GM18909 (cell line): Measurements from ENCODE around the gene SAMD11.

Experiments
- ATAC-seq: cut with Tn5 transposase; IDR thresholded peaks from one replicate; pipeline ENCODE4 v1.9.1; 2021; ENCODE audit warnings: mild to moderate bottlenecking; ENCODE audit not compliant: unreplicated experiment, poor library complexity

SAMD11 gene

DNA sequence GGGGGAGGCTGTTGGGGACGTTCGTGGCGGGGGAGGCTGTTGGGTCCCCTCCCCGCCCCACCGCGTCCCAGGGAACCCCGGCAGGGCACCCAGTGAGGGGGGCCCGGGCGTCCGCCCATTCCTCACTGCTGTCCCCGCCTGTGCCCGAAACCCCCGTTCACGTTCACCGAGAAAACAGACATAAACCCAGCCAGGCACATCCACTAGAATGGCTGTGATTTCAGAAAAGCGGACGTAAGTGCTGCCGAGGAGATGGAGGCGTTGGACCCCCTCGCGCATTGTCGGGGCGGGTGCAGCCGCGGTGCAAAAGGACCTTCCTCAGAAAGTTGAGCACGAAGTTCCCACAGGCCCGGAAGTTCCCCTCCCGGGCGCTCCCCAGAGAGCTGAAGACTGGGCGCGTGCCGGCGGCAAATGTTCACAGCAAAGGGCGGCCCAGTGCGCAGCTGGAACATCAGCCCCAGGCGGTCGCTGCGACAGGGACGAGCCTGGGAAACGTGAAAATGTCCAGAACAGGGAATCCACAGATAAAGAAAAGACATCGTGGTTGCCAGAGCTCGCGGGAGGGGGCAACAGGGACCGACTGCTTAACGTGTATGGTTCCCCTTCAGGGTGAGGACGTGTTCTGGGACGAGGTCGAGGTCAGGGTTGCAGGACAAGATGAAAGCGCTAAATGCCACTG, 18.5 kb upstream of the SAMD11 start:
- ATAC-seq = no peak

DNA sequence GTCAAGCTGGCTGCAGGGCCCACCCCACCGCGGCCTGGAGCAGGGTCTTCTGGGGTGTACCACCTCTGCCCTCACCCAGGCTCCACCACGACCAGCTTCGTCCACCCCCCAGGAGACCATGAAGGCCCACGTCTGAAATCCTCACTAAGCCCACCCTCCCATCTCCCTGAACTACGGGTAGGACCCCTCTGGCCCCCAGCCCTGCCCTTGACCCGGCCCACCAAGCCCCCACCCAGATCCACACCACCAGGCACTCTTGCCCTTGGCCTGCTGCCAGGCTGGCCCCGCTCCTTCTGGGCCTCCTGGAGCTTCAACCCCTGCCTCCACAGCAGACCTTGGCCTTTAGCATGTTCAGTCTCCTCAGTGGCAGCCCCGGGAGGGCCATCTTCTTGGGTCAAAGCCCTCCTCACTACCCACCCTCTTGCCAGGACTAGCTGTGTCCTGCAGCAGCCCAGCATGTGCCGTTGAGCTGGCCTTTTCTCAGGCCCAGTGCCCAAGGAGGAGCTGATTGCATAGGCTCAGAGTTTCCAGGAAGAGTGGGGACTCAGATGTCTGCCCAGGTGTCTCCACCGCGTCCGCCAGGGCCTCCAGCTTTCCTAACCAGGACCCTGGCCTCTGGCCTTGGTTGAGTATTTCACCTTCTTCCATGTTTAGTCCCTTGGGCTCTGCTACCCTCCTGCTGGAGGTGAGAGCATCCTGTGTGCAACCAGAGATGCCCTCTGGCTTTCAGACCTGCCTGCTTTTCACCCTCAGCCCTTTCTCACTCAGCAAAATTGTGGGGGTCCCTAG, 17.7 kb upstream of the SAMD11 start:
- ATAC-seq = no peak

DNA sequence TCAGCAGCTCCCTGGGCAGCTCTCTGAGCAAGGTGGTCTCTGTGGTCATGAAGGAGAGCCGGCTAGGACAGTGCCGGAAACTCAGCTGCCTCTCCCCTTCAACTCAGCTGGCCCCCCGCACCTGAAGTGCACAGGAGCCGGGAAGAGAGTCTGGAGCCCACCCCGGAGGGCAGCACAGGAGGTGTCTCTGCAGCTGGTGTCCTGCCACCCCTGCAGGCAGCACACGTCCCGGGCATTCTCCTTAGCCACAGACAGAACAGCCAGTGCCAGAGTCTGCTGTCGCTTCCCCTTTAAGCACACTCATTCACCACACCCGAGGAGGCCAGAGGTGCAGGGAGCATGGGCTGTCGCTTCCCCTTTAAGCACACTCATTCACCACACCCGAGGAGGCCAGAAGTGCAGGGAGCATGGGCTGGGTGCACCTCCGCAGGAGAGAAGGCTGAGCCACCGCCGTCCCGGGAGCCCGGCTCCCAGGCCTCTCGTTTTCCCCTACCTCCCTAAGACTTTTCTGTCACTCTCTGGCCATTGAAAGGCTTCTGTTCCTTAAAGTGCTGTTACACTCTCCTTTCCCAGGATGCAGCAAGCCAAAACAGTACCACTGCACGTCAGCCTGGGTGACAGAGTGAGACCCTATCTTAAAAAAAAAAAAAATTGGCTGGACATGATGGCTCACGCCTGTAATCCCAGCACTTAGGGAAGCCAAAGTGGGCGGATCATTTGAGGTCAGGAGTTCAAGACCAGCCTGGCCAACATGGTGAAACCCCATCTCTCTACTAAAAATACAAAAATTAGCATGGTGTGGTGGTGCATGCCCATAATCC, 16.9 kb upstream of the SAMD11 start:
- no peak for ATAC-seq

DNA sequence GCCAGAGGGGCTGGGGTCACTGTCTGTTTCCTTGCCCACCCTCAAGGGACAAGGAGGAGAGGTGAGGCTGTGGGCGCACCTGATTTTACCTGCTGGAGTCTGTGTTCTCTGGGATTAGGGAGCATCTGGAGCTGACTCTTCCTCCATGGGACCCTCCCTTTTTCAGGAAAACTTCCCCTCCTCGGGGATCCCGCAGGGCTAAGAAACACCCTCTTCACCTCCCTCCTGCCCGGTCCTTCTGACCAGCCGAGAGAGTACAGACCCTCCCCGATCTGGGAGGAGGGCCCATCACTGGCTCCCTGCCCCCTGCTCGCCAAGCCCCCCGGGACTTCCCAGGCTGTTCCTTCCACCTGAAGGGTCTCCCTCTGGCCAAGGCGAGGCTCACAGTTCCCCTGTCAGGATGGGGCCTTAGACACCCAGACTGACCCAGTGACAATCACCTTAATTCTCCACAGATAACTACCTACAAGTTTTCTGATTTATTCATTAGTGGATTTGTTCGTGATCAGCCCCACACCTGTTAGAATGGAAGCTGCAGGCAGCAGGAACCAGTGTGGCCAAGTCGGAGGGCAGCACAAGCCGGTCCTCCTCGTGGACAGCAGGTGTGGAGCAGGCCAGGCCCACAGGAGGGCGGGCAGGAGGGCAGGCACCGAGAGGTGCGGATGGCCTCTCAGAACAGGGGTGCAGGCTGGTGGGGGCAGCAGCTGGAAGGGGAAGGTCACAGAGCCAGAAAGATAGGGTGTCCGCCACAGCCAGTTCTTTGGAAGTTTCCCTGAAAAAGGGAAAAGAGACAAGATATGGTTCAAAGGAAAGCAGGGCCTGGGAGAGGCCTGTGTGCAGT, 15.9 kb upstream of the SAMD11 start:
- ATAC-seq = no peak

DNA sequence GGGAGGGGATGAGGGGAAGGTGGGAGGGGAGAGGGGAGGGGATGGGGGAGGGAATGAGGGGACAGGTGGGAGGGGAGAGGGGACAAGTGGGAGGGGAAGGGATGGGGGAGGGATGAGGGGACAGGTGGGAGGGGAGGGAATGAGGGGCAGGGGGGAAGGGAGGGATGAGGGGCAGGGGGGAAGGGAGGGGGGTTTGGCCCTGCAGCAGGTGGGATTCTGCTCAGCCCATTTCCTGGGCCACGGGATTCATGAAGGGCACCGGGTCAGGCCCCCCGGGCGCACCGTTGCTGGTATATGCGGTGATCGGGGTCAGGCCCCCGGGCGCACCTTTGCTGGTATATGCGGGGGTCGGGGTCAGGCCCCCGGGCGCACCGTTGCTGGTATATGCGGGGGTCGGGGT, 15.1 kb upstream of the SAMD11 start:
- ATAC-seq = no peak

DNA sequence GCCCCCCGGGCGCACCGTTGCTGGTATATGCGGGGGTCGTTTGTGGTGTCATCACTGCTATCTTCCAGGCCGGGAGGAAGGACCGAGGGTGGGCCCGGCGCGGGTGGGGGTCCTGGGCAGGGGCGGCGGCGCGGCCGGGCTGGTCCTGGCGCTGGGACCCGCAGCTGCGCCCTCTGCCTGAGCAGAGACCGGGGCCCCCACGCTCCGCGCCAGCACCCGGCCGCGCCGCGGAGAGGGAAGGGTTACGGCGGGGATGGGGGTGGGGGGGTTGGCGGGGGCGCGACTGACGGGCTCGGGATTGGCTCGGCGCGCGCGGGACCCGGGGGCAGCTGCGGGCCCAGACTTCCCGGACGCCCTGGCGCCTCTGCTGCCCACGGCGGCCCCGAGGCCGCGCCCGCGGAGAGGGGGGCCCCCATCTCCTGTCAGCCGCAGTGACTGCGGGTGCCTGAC, 13.8 kb upstream of the SAMD11 start:
- ATAC-seq = no peak

DNA sequence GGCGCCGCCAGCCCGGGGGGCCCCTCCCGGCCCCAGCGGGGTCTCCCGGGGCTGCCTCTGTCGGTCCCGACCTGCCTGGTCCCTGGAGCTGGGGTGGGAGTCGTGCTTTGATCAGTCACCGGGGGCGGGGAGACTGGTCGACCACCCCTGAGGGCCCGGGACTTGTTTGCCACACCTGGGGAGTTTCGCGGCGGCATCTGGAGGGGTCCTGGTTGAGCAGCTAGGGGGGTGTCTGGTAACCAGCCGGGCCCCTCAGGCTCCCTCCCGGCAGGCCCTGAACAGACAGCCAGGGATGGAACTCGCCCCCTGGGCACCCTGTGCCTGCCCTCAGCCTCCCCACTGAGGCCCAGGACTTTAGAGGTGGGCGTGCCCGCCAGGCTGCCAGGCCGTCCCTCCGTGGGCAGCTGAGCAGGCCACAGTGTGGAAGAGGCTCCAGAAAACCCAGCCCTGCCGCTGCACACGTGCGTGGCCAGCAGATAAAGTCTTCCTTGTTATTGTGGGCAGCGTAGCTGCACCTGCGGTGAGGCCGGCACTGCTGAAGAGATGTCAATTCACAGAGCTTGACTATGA, 13.3 kb upstream of the SAMD11 start:
- no peak for ATAC-seq

DNA sequence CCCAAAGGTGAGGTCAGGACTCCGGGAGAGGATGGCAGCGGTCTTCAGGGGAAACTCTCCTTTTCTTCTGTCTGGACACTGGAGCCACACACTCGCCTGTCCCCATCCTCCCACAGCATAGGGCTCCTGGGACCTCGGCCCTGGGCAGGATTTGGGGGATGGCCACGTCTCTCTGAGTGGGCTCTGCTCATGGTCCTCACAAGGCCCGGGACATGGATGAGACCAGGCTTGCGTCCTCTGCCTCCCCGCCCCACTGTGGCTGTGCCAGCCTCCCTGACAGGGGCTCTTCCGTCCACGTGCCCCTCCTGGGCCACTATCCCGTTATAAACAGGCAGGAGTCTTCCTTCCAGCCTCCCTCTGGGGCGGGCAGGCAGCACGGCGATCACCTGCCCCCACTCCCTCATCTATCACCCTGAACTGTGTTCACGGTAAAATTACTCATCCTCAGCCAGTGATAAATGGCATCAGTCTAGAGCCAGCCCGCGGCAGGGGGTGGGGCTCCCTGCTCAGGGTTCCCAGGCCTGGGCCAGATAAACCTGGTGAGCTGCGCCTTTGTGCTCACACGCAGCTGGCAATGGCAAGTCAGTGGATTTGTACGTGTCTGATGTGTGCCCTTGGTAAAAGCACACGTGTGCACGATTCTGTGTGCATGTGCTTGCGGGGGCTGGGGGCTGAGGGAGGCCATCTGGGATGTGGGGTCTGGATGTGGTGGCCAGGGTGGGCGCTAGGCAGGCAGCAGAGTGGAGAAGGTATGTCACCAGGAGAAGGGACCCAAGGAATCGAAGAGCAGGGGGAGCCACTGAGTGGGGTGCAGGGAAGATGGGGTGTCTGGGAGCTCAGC, 12.6 kb upstream of the SAMD11 start:
- no peak for ATAC-seq

DNA sequence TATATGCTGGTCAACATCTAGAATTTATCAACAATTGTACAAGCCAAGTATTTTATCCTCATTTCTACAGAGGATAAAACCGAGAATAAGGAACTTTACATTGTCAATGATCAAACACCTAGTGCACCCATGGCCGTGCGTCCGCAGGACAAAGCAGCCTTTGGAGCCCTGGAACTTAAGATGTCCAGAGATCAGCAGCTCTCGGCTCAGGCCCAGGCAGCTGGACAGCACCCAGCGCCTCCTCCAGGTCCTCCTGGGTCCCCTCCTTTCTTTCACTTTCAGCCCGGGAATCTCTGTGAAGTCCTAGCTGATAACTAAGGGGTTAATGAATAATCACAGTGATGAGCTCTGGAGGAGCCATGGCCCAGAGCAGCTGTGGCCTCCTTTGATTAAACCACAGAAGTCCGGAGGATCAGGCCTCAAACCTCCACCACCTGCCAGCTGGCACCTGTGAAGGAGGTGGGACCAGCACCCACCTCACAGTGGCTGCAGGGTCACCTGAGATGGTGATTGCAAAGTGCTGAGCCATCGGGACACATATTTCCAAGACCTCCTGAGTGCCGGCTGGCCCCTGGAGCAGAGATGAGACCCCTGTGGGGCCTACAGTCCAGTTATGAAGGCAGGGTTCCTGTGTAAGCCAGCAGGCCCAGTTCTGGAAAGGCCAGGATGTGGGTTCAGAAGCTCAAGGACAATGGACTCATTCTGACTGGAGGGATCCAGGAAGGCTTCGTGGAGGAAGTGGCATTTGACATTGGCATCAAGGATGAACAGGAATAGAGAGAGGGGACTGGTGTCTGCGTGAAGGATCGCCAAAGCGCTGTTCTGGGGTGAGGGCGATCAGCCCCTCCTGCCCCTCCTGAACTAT, 11.6 kb upstream of the SAMD11 start:
- ATAC-seq = no peak

DNA sequence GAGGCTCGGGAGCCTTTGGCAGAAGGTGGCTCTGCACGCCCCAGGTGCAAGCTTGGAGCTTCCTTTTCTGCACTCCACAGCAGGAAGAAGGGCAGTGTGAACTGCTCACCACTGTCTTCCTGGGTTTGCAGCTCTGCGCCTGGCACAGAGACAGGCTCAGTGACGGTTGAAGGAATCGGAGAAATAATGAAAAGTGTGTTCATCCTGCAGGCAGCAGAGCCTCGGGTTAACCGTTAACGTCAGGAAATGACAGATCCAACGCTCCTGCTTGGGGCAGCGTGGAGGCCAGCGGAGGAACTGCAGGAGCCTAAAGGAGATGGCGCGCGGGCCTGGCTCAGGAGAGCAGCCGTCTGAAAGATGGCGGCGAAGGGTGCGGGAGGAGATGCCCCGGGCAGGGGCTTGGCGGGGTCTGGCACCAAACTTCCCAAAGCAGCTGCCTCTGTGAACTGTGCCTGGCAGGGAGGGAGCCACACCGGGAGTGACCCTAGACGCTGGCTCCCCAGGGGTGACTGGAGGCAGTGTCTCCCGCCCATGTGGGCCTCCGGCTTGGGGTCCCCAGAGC, 10.9 kb upstream of the SAMD11 start:
- no peak for ATAC-seq

DNA sequence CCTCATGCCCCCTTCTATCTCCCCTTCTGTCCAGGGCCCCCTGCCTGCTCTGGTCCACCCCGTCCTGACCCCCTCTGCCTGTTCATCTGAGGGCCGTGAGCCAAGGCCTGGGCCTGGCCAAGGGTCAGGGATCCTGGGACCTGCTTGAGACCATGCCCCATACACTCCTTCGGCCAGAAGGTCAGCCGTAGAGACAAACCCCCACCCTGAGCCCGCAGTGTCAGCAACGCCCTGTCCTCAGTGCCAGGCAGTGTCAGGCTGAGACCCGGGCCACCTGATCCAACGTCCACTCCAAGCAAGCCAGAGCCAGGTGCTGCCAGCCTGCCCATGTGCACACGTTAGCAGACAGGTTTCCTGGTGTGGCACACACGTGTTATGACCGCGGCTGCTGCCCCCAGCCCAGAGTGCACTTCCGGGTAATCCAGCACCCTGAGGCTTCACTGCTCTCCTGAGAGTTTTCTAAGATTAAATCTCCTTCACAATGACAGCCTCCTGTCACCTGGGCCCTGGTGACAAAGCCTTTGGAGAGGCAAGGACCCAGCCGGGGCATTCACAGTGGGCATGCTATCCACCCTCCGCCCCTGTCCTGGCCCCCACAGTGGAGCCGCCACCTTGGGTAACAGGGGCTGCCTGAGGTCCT, 10.1 kb upstream of the SAMD11 start:
- ATAC-seq = no peak

DNA sequence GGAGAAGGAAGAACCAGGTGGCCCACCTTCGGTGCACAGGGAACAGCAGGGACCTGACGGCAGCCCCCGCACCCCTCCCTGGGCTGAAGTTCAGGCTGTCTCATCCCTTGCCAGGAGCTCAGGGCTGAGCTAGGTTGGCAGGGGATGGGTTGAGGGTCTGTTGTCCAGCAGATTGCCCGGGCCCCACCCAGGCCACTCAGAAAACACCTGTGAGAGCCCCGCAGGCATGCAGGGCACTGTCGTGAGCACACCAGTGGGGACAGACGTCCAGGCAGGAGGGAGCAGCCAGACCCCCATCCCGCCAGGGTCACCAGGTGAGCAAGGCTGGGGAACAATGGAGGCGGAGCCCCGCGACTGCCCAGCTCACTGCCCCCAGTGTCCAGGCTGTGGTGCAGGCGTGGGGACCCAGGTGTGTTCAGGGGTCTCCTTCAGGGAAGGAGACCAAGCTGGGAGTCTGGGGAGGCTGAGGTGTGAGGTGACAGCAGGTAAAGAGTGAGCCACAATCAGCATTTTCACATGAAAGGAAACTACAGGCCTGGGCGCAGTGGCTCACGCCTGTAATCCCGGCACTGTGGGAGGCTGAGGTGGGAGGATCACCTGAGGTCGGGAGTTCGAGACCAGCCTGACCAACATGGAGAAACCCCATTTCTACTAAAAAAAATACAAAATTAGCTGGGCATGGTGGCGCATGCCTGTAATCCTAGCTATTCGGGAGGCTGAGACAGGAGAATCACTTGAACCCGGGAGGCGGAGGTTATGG, 9.4 kb upstream of the SAMD11 start:
- ATAC-seq = no peak

DNA sequence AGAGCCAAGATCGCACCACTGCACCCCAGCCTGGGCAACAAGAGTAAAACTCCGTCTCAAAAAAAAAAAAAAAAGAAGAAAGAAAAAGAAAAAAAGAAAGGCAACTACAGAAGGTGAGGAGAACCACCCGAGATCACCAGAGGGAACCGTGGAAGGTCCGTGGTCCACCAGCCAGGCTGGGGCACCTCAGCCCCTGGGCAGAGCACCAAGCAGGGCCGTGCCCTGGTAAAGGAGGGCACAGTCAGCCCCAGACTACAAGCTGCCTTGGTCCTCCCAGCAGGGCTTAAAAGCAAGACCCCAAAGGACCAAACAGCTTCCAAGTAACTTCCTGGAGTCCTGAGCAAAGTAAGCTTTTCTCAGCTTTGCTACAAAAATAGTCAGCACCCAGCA, 8.8 kb upstream of the SAMD11 start:
- no peak for ATAC-seq

DNA sequence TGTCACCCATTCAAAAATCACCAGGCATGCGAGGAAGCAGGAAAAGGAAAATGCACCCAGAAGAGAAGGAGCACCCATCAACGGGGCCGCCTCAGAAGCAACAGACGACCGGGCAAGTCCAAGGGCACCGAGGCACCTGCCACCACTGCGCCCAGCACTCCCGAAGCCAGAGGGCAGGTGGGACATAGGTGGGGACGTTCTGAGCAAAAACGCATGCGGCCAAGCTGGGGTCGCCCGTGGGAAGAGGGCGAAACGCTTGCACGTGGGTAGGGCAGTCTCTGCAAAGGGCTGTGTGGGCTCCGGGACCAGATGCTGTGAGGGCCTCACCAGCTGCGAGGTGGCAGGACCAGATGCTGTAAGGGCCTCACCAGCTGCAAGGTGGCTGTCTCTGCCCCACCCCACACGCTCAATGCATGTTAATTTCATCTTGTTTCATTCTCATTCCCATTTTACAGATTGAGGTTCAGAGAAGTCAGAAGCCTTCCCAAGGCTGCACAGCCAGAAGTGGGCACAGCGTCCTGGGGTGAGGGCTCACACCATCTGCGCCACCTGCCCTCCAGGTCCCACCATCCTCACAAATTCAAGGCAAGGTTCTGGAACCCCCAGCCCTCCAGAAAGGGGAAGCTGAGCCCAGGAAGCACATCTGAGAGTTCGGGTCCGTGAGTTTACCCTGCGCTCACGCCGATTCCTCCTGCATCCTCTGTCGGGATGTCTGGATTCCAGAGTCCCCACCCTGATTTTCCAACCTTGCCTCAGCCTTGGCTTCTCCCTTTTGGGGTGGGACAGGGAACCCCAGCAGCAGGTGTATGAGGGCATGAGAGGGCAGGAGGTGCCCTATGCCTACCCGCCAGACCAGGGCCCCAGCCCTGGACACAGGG, 8.2 kb upstream of the SAMD11 start:
- ATAC-seq = no peak

DNA sequence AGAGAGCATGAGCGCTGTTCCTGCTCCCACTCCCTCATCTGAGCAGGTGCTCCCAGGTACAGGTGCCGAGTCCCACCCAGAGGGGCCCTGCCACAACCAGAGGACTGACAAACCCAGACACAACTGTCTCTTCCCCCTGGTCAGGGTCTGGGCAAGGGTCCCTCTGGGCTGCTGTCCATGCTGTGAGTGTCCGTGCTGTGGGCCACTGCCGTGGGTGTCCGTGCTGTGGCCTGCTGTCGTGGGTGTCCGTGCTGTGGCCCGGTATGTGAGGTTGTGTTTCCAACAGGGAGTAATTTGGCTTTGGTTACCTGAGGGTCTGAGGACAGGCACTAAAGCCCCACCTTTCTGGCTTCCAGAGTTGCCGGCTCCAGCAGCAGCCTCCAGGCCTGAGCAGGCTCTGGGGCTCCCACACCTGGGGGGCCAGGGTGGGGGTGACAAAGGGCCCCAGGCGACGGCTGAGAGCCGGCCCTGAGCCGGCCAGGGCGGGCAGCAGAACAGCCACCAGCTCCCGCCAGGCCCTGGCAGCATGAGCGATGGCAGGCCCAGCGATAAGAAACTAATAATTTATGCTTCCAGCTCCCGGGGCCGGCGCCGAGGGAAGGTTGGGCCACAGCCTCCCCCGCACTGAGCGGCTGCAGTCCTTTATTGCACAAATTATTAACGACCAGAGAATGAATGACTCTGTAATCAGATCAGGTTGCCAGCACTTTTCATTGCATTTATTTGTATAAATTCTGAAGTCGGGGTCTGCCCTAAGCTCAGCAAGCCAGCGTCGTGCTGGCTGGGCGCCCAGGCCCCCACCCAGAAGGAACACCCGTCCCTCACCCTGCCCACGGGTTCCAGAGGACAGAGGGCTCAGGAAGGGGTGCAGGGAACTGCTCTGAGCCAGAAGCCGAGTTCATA, 7.3 kb upstream of the SAMD11 start:
- no peak for ATAC-seq
